Natural killer cell (primary cell): Measurements from ENCODE around the gene SYNJ2. TPM values are rescaled to one million over a fixed set of nuclear protein-coding genes. Genes with fewer than 3 reads are reported as not detected.

ENCODE experiments used
- ATAC-seq, 3 donors: fragments of 150-1000 bp in 2 of 3; fragments of 200-7000 bp in 1 of 3; cut with Tn5 transposase; 1 replicate in 1 of 3; 2 replicates in 2 of 3; pipeline ENCODE4 v1.10.0; 2021; ENCODE audit warnings: mild to moderate bottlenecking in 2 of 3, moderate library complexity in 2 of 3
- DNase-seq, 2 donors: peaks; one replicate each; pipeline versions ENCODE4 v3.0.0 to v3.0.0-alpha.2; 2013 to 2021; ENCODE audit warnings: mixed read lengths in 1 of 2
- H3K27ac ChIP-seq: one replicate; pipeline ENCODE4 v1.5.1; 2013; ENCODE audit warnings: mild to moderate bottlenecking, low read length
- H3K27me3 ChIP-seq: one replicate; pipeline ENCODE4 v1.6.1; 2013; ENCODE audit warnings: low read length; ENCODE audit not compliant: control insufficient read depth, insufficient read depth
- H3K36me3 ChIP-seq: one replicate; pipeline ENCODE4 v1.6.1; 2013; ENCODE audit warnings: low read length; ENCODE audit not compliant: control insufficient read depth, insufficient read depth
- H3K4me1 ChIP-seq: one replicate; pipeline ENCODE4 v1.6.1; 2013; ENCODE audit warnings: low read length; ENCODE audit not compliant: control insufficient read depth, insufficient read depth
- H3K4me3 ChIP-seq: one replicate; pipeline ENCODE4 v1.5.1; 2013; ENCODE audit warnings: low read length
- H3K9me3 ChIP-seq: one replicate; pipeline ENCODE4 v1.6.1; 2013; ENCODE audit warnings: low read length; ENCODE audit not compliant: control insufficient read depth, insufficient read depth
- H3K27ac Mint-ChIP-seq, 2 donors: one replicate each; pipeline ENCODE4 v1.8.0; 2022; ENCODE audit warnings: mild to moderate bottlenecking in 2 of 2, mixed read lengths in 2 of 2, moderate library complexity in 1 of 2
- H3K27me3 Mint-ChIP-seq, 2 donors: one replicate each; pipeline ENCODE4 v1.8.0; 2022; ENCODE audit warnings: low read depth in 2 of 2, mixed read lengths in 2 of 2
- H3K36me3 Mint-ChIP-seq: one replicate; pipeline ENCODE4 v1.8.0; 2022; ENCODE audit warnings: mixed read lengths
- H3K4me1 Mint-ChIP-seq, 2 donors: one replicate each; pipeline ENCODE4 v1.8.0; 2022; ENCODE audit warnings: mixed read lengths in 2 of 2
- H3K4me3 Mint-ChIP-seq: one replicate; pipeline ENCODE4 v1.8.0; 2022; ENCODE audit warnings: mild to moderate bottlenecking, moderate library complexity, mixed read lengths
- H3K9me3 Mint-ChIP-seq, 2 donors: one replicate each; pipeline ENCODE4 v1.8.0; 2022; ENCODE audit warnings: mixed read lengths in 2 of 2
- CTCF ChIP-seq: fragments of 200-600 bp; IDR thresholded peaks from one replicate; pipeline ENCODE4 v1.8.0; 2022; ENCODE audit warnings: antibody characterized with exemption
- WGBS: methylation state at CpG from one replicate; pipeline ENCODE4 v1.1.7; 2013; ENCODE audit warnings: missing lambda C conversion rate; ENCODE audit not compliant: insufficient coverage; 5-methylcytosine and 5-hydroxymethylcytosine counted together
- intact Hi-C: fragments of 100-400 bp; cut with micrococcal nuclease; formaldehyde crosslinking; loops from one replicate; pipeline ENCODE4 v1.14.2; 2022
- total RNA-seq, 4 donors: library from RNA; stranded (reverse); fragments of 120-200 nt in 1 of 4; gene quantifications; one replicate each; pipeline versions ENCODE4 v1.2.3 to v1.2.4, GENCODE V29; 2013 to 2022

SYNJ2 gene
- total RNA-seq, 3 donors from 2014 or later (not counting 1 experiment from before 2014, with no cell fraction given), result 24.4 to 47.0 (median 28.0) TPM

- intact Hi-C loops, result no loop called here
- 95% methylated on average over 3 of the region's 4 CpGs for WGBS
- Mint-ChIP-seq H3K27ac (no peak overlapping the region), H3K27me3 (no peaks in the 10 kb centered on the region), H3K9me3 (no peaks in the 10 kb centered on the region), H3K4me3 (no peak overlapping the region), H3K36me3 (peaks cover 8% of the 10 kb centered on the region), H3K4me1 (no peaks in the 10 kb centered on the region)
- TF ChIP-seq CTCF, result no peak
- DNase-seq (no peak), ATAC-seq (no peak)
- Histone ChIP-seq H3K27ac (no peak overlapping the region), H3K4me1 (no peaks in the 10 kb centered on the region), H3K27me3 (no peaks in the 10 kb centered on the region), H3K4me3 (no peak overlapping the region), H3K36me3 (no peaks in the 10 kb centered on the region), H3K9me3 (no peaks in the 10 kb centered on the region)
Observed at GRCh38 chr6:158103228-158103627, 121.6 kb downstream of the SYNJ2 start.

- no peak overlapping the region for H3K4me3 ChIP-seq
- H3K4me1 Mint-ChIP-seq, result no peaks in the 10 kb centered on the region
- no peaks in the 10 kb centered on the region for H3K9me3 ChIP-seq
- no peaks in the 10 kb centered on the region for H3K9me3 Mint-ChIP-seq
- H3K4me3 Mint-ChIP-seq, result no peak overlapping the region
- intact Hi-C loops, result no loop called here
- DNase-seq (no peak), ATAC-seq (no peak)
- no peaks in the 10 kb centered on the region for H3K36me3 ChIP-seq
- no peaks in the 10 kb centered on the region for H3K27me3 ChIP-seq
- H3K36me3 Mint-ChIP-seq, result peaks cover 8% of the 10 kb centered on the region
- H3K4me1 ChIP-seq, result no peaks in the 10 kb centered on the region
- H3K27me3 Mint-ChIP-seq, result no peaks in the 10 kb centered on the region
- 100% methylated on average over 1 of the region's 2 CpGs for WGBS
- H3K27ac Mint-ChIP-seq, result no peak overlapping the region
- TF ChIP-seq CTCF, result no peak
- no peak overlapping the region for H3K27ac ChIP-seq
Observed at GRCh38 chr6:158104696-158105095, 123.0 kb downstream of the SYNJ2 start.

GRCh38 chr6:158109748-158110147 lies 128.1 kb downstream of the SYNJ2 start:
- ATAC-seq, result no peak
- no peaks in the 10 kb centered on the region for H3K4me1 ChIP-seq
- no peak overlapping the region for H3K4me3 ChIP-seq
- intact Hi-C loops, result no loop called here
- 100% methylated on average over 1 of the region's 2 CpGs for WGBS
- no peaks in the 10 kb centered on the region for H3K9me3 ChIP-seq
- Mint-ChIP-seq H3K4me3 (no peak overlapping the region), H3K27ac (no peak overlapping the region), H3K27me3 (no peaks in the 10 kb centered on the region), H3K4me1 (no peaks in the 10 kb centered on the region), H3K9me3 (no peaks in the 10 kb centered on the region), H3K36me3 (no peaks in the 10 kb centered on the region)
- TF ChIP-seq CTCF, result no peak
- H3K36me3 ChIP-seq, result peaks cover 10% of the 10 kb centered on the region
- H3K27ac ChIP-seq, result no peak overlapping the region
- no peak for DNase-seq
- no peaks in the 10 kb centered on the region for H3K27me3 ChIP-seq

GRCh38 chr6:158110986-158111385 lies 129.3 kb downstream of the SYNJ2 start:
- H3K36me3 Mint-ChIP-seq, result no peaks in the 10 kb centered on the region
- no peaks in the 10 kb centered on the region for H3K9me3 Mint-ChIP-seq
- H3K27me3 Mint-ChIP-seq, result no peaks in the 10 kb centered on the region
- no peak overlapping the region for H3K27ac Mint-ChIP-seq
- 96% methylated on average over 5 of the region's 5 CpGs for WGBS
- no peak for DNase-seq
- peaks cover 10% of the 10 kb centered on the region for H3K36me3 ChIP-seq
- no peak overlapping the region for H3K4me3 ChIP-seq
- no peaks in the 10 kb centered on the region for H3K4me1 Mint-ChIP-seq
- ATAC-seq, result no peak
- no peak overlapping the region for H3K4me3 Mint-ChIP-seq
- intact Hi-C loops, result no loop called here
- no peaks in the 10 kb centered on the region for H3K27me3 ChIP-seq
- no peak for TF ChIP-seq CTCF
- H3K9me3 ChIP-seq, result no peaks in the 10 kb centered on the region
- H3K27ac ChIP-seq, result no peak overlapping the region
- no peaks in the 10 kb centered on the region for H3K4me1 ChIP-seq
